Immature natural killer cell (primary cell): Measurements from ENCODE around the gene RFFL. TPM values are rescaled to one million over a fixed set of nuclear protein-coding genes. Genes with fewer than 3 reads are reported as not detected.

Experiments used
- DNase-seq, 3 donors: peaks; one replicate each; pipeline ENCODE4 v3.0.0; 2022; ENCODE audit warnings: mixed read lengths in 1 of 3
- H3K27ac Mint-ChIP-seq, 6 donors: one replicate each; pipeline ENCODE4 v1.8.0; 2020; ENCODE audit warnings: mixed read lengths in 6 of 6, mild to moderate bottlenecking in 5 of 6, inconsistent platforms in 4 of 6, moderate library complexity in 3 of 6
- H3K27me3 Mint-ChIP-seq, 3 donors: one replicate each; pipeline ENCODE4 v1.8.0; 2020 to 2021; ENCODE audit warnings: low read depth in 3 of 3, mild to moderate bottlenecking in 3 of 3, mixed read lengths in 3 of 3, moderate library complexity in 3 of 3, inconsistent platforms in 1 of 3
- H3K36me3 Mint-ChIP-seq, 3 donors: one replicate each; pipeline ENCODE4 v1.8.0; 2020; ENCODE audit warnings: mixed read lengths in 3 of 3, inconsistent platforms in 2 of 3, mild to moderate bottlenecking in 2 of 3
- H3K4me1 Mint-ChIP-seq, 2 donors: one replicate each; pipeline ENCODE4 v1.8.0; 2020; ENCODE audit warnings: inconsistent platforms in 2 of 2, mild to moderate bottlenecking in 2 of 2, mixed read lengths in 2 of 2, moderate library complexity in 1 of 2
- H3K4me3 Mint-ChIP-seq, 5 donors: one replicate each; pipeline ENCODE4 v1.8.0; 2020; ENCODE audit warnings: mild to moderate bottlenecking in 5 of 5, mixed read lengths in 5 of 5, inconsistent platforms in 3 of 5, moderate library complexity in 3 of 5
- H3K9me3 Mint-ChIP-seq, 6 donors: one replicate each; pipeline ENCODE4 v1.8.0; 2020; ENCODE audit warnings: mild to moderate bottlenecking in 6 of 6, mixed read lengths in 6 of 6, inconsistent platforms in 4 of 6, moderate library complexity in 3 of 6
- polyA plus RNA-seq, 3 donors: library from polyadenylated mRNA; unstranded; fragments of 300-500 nt; fragmentation: Illumina TruSeq; gene quantifications; one replicate each; pipeline ENCODE4 v1.2.3, GENCODE V29; 2021

Gene RFFL
- polyA plus RNA-seq, 3 donors from 2014 or later: 24.0 to 45.4 (median 34.0) TPM

- H3K4me3 Mint-ChIP-seq: peak overlapping the region; percentile 94 to 97 (median 95)
- H3K4me1 Mint-ChIP-seq: peaks cover 34 to 54% of the 10 kb centered on the region in 2 donors
- H3K36me3 Mint-ChIP-seq: peaks cover 0 to 18% (median 17%) of the 10 kb centered on the region in 3 donors
- H3K27me3 Mint-ChIP-seq: peaks cover 5 to 8% (median 8%) of the 10 kb centered on the region in 3 donors
- H3K9me3 Mint-ChIP-seq: no peaks in the 10 kb centered on the region
- peak overlapping the region; percentile 94 to 98 (median 94) for H3K27ac Mint-ChIP-seq
- DNase-seq: no peak
These were observed 81.8 kb downstream of the RFFL start for GRCh38 chr17:34981538-34982241.

- peak overlapping the region; percentile 94 to 97 (median 95) for H3K4me3 Mint-ChIP-seq
- peak overlapping the region; percentile 94 to 98 (median 95) for H3K27ac Mint-ChIP-seq
- peaks cover 0 to 20% (median 9%) of the 10 kb centered on the region in 3 donors for H3K36me3 Mint-ChIP-seq
- peaks cover 34 to 54% of the 10 kb centered on the region in 2 donors for H3K4me1 Mint-ChIP-seq
- H3K27me3 Mint-ChIP-seq: peaks cover 5 to 8% (median 8%) of the 10 kb centered on the region in 3 donors
- no peaks in the 10 kb centered on the region for H3K9me3 Mint-ChIP-seq
- peak; percentile 74 to 88 (median 74) for DNase-seq
These were observed 82.6 kb downstream of the RFFL start for GRCh38 chr17:34980681-34981537.

GRCh38 chr17:34980353-34980680 is 83.2 kb downstream of the RFFL start, which contains the start of gene LIG3:
LIG3 (plus strand) TSS chr17:34980512; CDS start chr17:34983006, 2,494 bp downstream.
- H3K36me3 Mint-ChIP-seq: peaks cover 0 to 20% (median 6%) of the 10 kb centered on the region in 3 donors
- H3K4me3 Mint-ChIP-seq: peak within 1 kb of the TSS; percentile 94 to 97 (median 95)
- peak within 1 kb of the TSS; percentile 94 to 98 (median 98) for H3K27ac Mint-ChIP-seq
- H3K9me3 Mint-ChIP-seq: no peaks in the 10 kb centered on the region
- peak; percentile 92 for DNase-seq
- H3K4me1 Mint-ChIP-seq: peaks cover 34 to 52% of the 10 kb centered on the region in 2 donors
- peaks cover 5 to 8% (median 8%) of the 10 kb centered on the region in 3 donors for H3K27me3 Mint-ChIP-seq

GRCh38 chr17:34979650-34980352 is 83.7 kb downstream of the RFFL start:
- H3K9me3 Mint-ChIP-seq: no peaks in the 10 kb centered on the region
- H3K4me1 Mint-ChIP-seq: peaks cover 34 to 48% of the 10 kb centered on the region in 2 donors
- peaks cover 0 to 20% (median 3%) of the 10 kb centered on the region in 3 donors for H3K36me3 Mint-ChIP-seq
- DNase-seq: no peak
- H3K4me3 Mint-ChIP-seq: peak overlapping the region; percentile 83 to 93 (median 92)
- peak overlapping the region; percentile 94 to 98 (median 96) for H3K27ac Mint-ChIP-seq
- H3K27me3 Mint-ChIP-seq: peaks cover 5 to 8% (median 8%) of the 10 kb centered on the region in 3 donors

GRCh38 chr17:34979153-34979552 is 84.4 kb downstream of the RFFL start:
- H3K4me1 Mint-ChIP-seq: peaks cover 34 to 44% of the 10 kb centered on the region in 2 donors
- H3K27me3 Mint-ChIP-seq: peaks cover 5 to 8% (median 8%) of the 10 kb centered on the region in 3 donors
- no peak for DNase-seq
- peak overlapping the region in 4 of 5 donors; percentile 9 to 92 (median 48) for H3K4me3 Mint-ChIP-seq
- H3K36me3 Mint-ChIP-seq: peaks cover 0 to 18% (median 3%) of the 10 kb centered on the region in 3 donors
- peak overlapping the region in 2 of 6 donors; percentile 65 to 94 for H3K27ac Mint-ChIP-seq
- no peaks in the 10 kb centered on the region for H3K9me3 Mint-ChIP-seq

GRCh38 chr17:34974794-34975785 is 88.4 kb downstream of the RFFL start:
- Mint-ChIP-seq H3K36me3 (peaks cover 0 to 7% (median 0%) of the 10 kb centered on the region in 3 donors), H3K9me3 (no peaks in the 10 kb centered on the region), H3K27me3 (peaks cover 2 to 3% (median 2%) of the 10 kb centered on the region in 3 donors), H3K27ac (no peak overlapping the region), H3K4me3 (no peak overlapping the region), H3K4me1 (peaks cover 7 to 11% of the 10 kb centered on the region in 2 donors)
- no peak for DNase-seq

GRCh38 chr17:34974179-34974578 is 89.3 kb downstream of the RFFL start:
- no peak overlapping the region for H3K4me3 Mint-ChIP-seq
- no peaks in the 10 kb centered on the region for H3K9me3 Mint-ChIP-seq
- H3K27ac Mint-ChIP-seq: no peak overlapping the region
- H3K36me3 Mint-ChIP-seq: peaks cover 3 to 7% (median 3%) of the 10 kb centered on the region in 3 donors
- no peak for DNase-seq
- peaks cover 0 to 2% of the 10 kb centered on the region in 2 donors for H3K4me1 Mint-ChIP-seq
- H3K27me3 Mint-ChIP-seq: peaks cover 2 to 3% (median 2%) of the 10 kb centered on the region in 3 donors

GRCh38 chr17:34961093-34961911 is 102.2 kb downstream of the RFFL start, which contains the start of the genes CCT6B and ZNF830:
CCT6B (minus strand) TSS chr17:34961460; CDS start chr17:34961393, 67 bp downstream.
ZNF830 (plus strand) TSS chr17:34961540; CDS start chr17:34961567, 27 bp downstream.
- peaks cover 7 to 15% (median 12%) of the 10 kb centered on the region in 3 donors for H3K27me3 Mint-ChIP-seq
- H3K9me3 Mint-ChIP-seq: peaks cover 0 to 3% (median 0%) of the 10 kb centered on the region in 6 donors
- H3K27ac Mint-ChIP-seq: peak within 1 kb of the TSS; percentile 97 to 100 (median 100)
- DNase-seq: peak; percentile 89 to 91 (median 90)
- H3K4me3 Mint-ChIP-seq: peak within 1 kb of the TSS; percentile 99 to 100 (median 99)
- peaks cover 7 to 14% (median 11%) of the 10 kb centered on the region in 3 donors for H3K36me3 Mint-ChIP-seq
- peaks cover 32 to 36% of the 10 kb centered on the region in 2 donors for H3K4me1 Mint-ChIP-seq

- Mint-ChIP-seq H3K27me3 (peaks cover 7 to 15% (median 12%) of the 10 kb centered on the region in 3 donors), H3K27ac (no peak overlapping the region), H3K36me3 (peaks cover 0 to 4% (median 3%) of the 10 kb centered on the region in 3 donors), H3K9me3 (peaks cover 0 to 3% (median 0%) of the 10 kb centered on the region in 6 donors), H3K4me1 (peaks cover 27 to 29% of the 10 kb centered on the region in 2 donors), H3K4me3 (no peak overlapping the region)
- no peak for DNase-seq
These were observed 105.1 kb downstream of the RFFL start for GRCh38 chr17:34958438-34958837.
